Ureter (tissue), 1 donor: ENCODE data around the gene RPS18. TPM values are rescaled to one million over a fixed set of nuclear protein-coding genes. Genes with fewer than 3 reads are reported as not detected.
A peak's percentile ranks its signal among the peaks of the same experiment; 100 is the strongest.
"Not testable (repeated sequence)": the region's sequence is repeated elsewhere in the genome, so short reads cannot be mapped to it uniquely, and the experiment has no call there.

Experiments
- DNase-seq: peaks from one replicate; pipeline ENCODE4 v3.0.0-alpha.2; 2020; ENCODE audit warnings: low spot score
- total RNA-seq: library from RNA; stranded (reverse); gene quantifications from one replicate; pipeline ENCODE4 v1.2.4, GENCODE V29; 2023
- donor health status: DM: yes; HTN: yes; CAD: no.

Gene RPS18
- total RNA-seq, result 3,074 TPM

GRCh38 chr6:33271468-33272274 lies at the start of gene RPS18, which contains the start of gene VPS52:
RPS18 (plus strand) TSS chr6:33272075; CDS start chr6:33272120, 45 bp downstream.
VPS52 (minus strand) TSS chr6:33271876; CDS start chr6:33271675, 201 bp downstream.
- peak; percentile 97 for DNase-seq

GRCh38 chr6:33226503-33227120 lies 45.3 kb upstream of the RPS18 start:
- DNase-seq, result not testable (repeated sequence)

DNA sequence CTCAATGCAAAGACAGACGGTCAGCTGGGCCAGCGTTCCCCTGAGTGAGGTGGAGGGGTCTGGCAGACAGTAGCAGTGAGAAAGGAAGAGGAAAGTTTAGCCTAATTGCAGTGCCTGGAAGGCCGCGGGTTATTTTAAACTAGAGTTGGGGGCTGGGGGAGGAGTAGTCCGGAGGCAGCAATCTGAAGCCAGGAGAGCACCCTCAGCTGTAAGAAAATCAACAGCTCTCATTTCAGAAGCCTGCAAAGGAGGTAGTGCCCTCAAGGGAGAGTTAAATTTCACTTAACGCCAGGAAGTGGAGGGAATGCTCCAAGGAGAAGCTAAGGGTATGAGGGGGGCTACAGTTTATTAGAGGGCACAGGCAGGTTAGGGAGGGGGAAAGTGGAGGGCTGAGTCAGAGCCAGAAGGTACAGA lies 36.6 kb upstream of the RPS18 start:
- no peak for DNase-seq

DNA sequence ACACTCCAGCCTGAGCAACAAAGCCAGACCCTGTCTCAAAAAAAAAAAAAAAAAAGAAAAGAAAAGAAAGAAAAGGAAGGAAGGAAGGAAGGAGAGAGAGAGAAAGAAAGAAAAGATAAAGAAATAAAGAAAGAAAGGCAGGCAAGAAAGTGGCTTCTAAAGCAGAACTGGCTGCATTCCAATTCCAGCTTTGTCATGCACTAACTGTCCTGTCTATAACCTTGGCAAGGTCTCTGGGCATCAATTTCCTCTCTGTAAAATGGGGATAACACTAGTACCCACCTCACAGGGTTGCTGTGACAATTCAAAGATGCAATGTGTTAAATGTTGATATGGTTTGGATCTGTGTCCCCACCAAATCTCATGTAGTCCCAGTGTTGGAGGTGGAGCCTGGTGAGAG lies 35.5 kb upstream of the RPS18 start:
- DNase-seq, result no peak

DNA sequence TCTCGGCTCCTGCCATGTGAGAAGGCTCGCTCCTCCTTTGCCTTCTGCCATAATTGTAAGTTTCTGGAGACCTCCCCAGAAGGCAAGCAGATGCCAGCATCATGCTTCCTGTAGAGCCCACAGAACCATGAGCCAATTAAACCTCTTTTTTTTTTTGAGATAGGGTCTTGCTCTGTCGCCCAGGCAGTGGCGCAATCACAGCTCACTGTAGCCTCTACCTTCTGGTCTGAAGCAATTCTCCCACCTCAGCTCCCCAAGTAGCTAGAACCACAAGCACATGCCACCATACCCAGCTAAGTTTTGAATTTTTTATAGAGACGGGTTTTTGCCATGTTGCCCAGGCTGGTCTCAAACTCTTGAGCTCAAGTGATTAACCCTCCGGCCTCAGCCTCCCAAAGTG lies 35.0 kb upstream of the RPS18 start:
- DNase-seq, result no peak

DNA sequence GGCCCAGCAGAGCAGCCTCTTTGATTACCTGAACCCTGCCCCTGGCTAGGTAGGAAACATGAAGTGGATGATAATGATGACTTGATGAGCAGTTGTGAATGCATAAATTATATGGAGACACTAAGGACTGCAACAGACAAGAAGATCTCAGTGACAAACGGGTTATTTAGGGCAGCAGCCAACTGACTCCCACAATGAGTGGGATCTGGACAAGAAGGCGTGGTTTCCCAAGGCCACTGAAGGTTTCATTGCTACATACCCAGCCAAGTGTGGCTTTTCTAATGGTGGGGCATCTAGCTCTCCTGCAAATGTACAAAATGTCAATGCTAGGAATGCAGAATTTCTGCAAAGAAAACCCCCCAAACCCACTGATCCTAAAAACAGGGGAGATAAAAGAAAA lies 34.1 kb upstream of the RPS18 start:
- no peak for DNase-seq

- DNase-seq, result no peak
These were observed 29.9 kb upstream of the RPS18 start for GRCh38 chr6:33241968-33242367.

GRCh38 chr6:33243476-33243875 lies 28.4 kb upstream of the RPS18 start:
- DNase-seq, result no peak

GRCh38 chr6:33247977-33248642 lies 23.8 kb upstream of the RPS18 start:
- peak; percentile 92 for DNase-seq

- DNase-seq, result no peak
These were observed 23.3 kb upstream of the RPS18 start for GRCh38 chr6:33248643-33248931.

- peak; percentile 97 for DNase-seq
These were observed 22.7 kb upstream of the RPS18 start for GRCh38 chr6:33248932-33249731.

DNA sequence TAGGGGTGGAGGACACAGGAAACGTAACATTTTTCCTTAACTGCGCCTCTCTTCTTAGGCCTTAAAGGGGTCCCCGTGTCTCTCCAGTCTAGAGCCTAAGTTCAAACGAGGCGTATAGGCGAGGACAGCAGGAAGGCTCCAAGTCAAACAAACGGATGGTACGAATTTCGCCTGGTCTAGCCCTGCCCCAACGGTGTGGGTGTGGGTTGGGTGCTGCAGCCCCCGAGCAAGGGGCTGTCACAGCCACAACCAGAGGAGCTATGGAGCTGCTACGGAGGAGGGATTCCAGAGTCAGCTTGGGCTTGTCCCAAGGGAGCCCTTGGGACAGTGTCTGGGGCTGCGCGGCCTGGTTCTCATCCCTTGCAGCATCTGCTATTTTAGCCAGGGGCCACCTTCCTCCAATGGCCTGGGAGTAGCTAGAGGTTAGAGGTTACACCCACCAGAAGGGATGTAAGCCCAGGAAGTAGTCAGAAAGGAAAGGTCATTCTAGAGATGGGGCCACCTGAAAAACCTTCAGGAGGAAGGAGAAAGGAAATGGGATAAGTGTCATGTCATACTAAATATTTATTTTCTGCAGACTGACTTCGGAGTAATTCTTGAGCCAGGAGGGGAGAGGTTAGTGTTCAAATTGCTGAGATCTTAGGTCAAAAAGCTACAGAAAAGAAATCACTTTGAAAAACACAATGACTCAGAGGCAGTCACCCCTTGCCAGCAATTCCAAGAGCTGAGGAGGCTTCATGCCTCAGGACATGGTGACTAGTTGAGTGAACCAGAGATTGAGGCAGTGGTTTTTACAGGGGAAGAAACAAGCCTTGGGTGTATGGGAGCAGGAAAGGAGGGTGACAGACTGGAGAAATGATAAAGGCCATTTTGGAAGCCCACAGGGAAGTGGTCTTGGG lies 21.9 kb upstream of the RPS18 start:
- DNase-seq, result no peak

DNA sequence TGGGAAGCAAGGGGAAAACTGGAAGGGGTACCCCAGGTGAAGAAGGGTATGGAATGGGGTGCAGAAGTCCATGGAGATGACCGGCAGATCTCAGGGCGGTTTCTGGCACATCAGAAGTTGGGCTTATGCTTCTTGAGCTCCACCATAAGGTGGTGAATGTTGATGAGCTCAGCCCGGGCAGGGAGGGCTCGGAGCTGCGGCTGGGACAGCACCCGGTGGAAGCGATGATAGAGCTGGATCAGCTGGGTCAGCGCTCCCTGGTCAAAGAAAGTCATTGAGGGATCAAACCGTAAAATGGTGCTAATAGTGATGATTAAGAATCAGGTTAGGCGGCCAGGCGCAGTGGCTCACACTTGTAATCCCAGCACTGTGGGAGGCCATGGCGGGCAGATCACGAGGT lies 21.1 kb upstream of the RPS18 start:
- DNase-seq, result no peak

DNA sequence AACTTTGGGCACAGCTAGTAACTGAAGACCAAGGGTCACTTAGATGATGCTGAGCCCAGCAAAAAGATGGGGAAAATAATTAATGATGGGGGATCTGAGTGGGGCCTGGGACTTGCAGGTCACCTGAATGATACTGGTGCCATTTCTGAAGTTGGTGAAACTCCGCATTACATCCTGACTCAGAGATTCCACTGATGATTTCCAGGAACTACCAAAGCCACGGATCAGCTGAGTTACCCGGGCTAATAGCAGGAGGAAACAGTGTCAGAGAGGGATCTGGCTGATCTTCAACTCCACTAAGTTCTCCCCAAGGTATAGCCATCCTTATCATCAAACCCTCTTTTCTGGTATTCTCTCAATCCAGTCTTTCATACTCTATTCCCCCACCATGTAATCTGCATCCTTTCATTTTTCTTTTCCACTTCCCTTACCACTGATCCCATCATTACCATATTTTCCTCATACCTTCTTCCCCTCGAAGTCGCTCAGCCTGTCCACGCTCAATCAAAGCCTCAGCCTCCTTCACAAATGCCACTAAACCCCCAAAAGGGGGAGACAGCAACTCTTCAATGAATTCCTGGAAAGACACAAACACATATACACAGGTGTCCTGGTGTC lies 20.4 kb upstream of the RPS18 start:
- no peak for DNase-seq

GRCh38 chr6:33252759-33253158 lies 19.1 kb upstream of the RPS18 start:
- no peak for DNase-seq

DNA sequence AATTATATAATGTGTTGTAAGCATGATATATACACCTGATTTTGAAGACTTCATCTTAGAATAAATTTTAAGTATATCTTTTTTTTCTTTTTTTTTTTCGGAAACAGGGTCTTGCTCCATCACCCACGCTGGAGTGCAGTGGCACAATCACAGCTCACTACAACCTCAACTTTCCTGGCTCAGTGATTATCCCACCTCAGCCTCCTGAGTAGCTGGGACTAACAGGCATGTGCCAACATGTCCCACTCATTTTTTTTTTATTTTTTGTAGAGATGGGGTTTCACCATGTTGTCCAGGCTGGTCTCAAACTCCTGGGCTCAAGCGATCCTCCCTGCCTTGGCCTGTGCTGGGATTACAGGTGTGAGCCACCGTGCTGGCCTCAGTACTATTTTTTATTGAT lies 17.3 kb upstream of the RPS18 start:
- no peak for DNase-seq

DNA sequence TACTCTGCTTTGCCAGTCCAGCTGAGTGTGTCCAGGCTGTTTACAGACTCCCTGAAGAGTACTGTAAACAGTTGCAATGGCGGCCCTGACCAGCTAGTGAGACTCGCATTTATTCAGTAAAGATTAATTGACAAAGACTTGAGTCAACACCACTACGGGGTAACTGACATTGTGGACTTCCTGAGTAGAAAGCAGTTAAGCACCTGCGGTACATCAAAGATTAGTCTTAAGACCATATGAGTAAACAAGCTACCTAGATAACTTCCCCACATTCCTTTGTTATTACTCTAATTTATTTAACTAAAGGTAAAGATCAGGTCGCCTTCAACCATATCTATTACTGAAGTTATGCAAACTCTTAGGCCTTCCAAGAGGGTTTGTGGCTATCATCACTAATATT lies 12.8 kb upstream of the RPS18 start:
- DNase-seq, result no peak

GRCh38 chr6:33262490-33262889 lies 9.4 kb upstream of the RPS18 start:
- not testable (repeated sequence) for DNase-seq

- no peak for DNase-seq
These were observed 7.9 kb upstream of the RPS18 start for GRCh38 chr6:33264015-33264414.

DNA sequence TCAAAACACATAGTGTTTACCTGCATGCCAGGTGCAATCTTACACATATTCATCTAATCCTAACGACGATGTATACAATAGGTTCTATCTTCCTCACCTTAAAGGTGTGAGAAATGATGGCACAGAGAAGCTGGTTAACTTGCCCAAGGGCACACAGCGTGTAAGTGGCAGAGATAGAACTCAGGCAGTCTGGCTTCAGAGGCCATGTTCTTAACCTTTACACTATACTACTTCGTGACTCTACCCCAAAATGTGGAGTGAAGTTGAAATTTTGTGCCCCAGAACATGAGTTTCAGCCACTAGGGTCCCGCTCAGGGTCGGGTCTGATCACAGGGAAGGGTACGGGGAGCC lies 783 bp upstream of the RPS18 start:
- no peak for DNase-seq
